NCI-H2196 treated with DMSO at 0.1 percent for 48 hours (cell line): ENCODE measurements around the gene BCL2.

ENCODE experiments used
- DNase-seq: peaks from one replicate; lab custom pipeline; 2025; ENCODE audit not compliant: unreplicated experiment; lab: John Stamatoyannopoulos, UW

BCL2 gene

GRCh38 chr18:63186520-63187222, 132.9 kb downstream of the BCL2 start:
- no peak for DNase-seq

GRCh38 chr18:63185984-63186383, 133.6 kb downstream of the BCL2 start:
- no peak for DNase-seq

DNA sequence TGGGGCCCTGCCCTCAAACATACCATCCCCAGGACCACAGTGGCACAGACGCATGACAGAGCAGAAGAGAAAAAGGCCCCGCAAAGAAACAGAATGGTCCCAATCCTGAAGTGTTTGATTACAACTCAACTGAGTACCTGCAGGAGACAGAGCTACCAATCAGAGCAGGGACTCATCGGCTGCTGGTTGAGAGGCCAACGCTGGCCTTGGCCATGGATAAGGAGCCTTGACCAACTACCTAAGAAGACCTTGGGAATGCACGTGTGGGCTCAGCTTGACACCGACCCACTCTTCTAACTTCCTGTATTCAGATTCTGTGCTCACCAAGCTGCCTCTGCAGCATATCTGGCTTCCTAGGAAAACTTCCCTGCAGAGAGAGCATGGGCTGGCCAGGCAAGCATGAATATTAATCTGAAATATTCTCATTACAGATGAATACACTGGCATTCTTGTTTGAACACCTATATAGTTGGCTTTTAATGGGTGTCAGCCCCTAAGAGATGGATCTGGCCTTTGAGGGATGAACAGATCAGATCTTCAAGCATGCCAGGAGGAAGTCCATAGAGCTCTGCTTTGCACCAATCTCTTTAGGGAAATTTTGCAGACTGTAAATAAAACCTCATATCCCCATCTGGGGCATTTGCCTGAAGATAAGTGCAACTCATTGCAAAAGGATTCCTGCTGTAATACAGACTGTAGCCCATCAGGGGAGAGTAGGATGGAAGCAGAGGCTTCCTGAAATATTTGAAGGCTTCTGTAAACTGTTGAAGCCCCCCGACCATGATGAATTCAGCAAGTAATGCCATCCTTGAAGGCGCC, 135.4 kb downstream of the BCL2 start:
- DNase-seq = no peak

DNA sequence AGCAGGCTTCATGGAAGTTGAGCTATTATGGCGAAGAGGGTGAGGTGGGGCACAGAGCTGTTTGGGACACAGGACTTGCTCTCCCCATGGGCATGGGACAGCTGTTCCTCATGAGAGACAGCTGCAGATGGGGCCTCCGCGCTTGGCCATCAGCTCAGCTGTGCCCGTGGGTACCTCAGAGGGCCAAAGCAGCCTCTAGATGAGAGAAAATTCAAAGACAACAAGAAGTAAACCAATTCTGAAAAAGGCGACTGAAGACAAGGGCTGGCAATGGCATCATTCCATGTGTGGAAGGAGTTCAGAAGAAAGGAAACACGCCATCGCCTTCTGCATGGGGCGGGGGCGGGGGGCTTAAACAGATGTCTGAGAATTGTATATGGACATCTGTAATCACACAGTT, 136.2 kb downstream of the BCL2 start:
- DNase-seq = no peak

GRCh38 chr18:63182861-63183260, 136.7 kb downstream of the BCL2 start:
- DNase-seq = no peak

- no peak for DNase-seq
Observed at GRCh38 chr18:63182310-63182772, 137.2 kb downstream of the BCL2 start.

- no peak for DNase-seq
Observed at GRCh38 chr18:63181706-63182309, 137.8 kb downstream of the BCL2 start.

GRCh38 chr18:63180971-63181376, 138.6 kb downstream of the BCL2 start:
- no peak for DNase-seq

DNA sequence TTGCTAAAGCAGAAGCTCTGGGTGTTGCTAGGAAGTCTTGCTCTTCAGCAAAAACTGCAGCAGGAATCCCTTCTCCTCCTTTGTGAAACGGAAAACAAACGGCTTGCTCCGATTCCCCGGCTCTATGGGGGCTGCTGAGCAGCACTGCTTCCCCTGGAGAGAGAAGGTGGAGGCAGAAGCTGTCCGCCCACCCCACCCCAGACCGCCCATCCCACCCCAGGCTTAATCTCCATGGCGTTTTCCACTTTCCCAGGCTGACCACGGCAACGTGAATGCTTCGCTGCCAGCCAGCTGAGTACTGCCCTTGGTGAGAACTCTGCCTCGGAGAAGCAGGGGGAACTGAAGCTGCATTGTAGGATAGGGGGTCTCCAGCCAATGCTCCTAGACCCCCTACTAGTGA, 139.2 kb downstream of the BCL2 start:
- DNase-seq = no peak

DNA sequence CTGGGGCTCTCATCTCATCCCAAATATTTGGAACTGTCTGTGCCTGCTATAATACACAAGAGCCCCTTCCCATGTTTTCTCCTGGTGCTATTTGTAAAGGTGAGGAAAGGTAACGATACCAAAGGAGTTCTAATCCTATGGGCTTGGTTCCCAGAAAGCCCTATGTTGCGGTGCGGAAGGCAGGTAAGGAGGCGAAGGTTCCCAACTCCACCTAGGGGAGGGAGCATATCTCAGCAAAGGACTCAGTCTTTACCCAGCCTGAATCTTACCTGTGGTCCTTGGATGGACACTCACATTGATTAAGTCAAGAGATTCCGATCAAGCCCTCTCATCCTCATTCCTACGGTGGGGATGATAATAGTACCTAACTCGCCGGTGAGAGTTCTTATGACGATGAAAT, 140.1 kb downstream of the BCL2 start:
- no peak for DNase-seq

DNA sequence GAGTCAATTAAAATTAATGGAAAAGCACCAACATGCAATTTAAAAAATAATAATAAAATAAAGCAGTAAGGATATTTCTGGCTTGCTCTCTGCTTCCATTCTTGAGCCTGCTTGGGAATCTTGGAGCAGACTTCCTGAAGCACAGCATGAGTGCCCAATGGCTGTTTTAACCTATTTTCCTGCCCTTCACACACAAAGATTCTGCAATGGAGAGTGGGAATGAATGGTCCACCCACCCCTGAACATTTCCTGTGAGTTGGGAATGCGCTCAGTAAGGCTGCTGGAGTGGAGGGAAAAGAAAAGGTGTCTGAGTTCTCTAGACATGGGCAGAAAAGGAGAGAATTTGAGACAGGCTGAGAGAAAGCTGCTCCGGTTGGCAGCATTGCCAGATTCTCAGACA, 140.6 kb downstream of the BCL2 start:
- DNase-seq = no peak

DNA sequence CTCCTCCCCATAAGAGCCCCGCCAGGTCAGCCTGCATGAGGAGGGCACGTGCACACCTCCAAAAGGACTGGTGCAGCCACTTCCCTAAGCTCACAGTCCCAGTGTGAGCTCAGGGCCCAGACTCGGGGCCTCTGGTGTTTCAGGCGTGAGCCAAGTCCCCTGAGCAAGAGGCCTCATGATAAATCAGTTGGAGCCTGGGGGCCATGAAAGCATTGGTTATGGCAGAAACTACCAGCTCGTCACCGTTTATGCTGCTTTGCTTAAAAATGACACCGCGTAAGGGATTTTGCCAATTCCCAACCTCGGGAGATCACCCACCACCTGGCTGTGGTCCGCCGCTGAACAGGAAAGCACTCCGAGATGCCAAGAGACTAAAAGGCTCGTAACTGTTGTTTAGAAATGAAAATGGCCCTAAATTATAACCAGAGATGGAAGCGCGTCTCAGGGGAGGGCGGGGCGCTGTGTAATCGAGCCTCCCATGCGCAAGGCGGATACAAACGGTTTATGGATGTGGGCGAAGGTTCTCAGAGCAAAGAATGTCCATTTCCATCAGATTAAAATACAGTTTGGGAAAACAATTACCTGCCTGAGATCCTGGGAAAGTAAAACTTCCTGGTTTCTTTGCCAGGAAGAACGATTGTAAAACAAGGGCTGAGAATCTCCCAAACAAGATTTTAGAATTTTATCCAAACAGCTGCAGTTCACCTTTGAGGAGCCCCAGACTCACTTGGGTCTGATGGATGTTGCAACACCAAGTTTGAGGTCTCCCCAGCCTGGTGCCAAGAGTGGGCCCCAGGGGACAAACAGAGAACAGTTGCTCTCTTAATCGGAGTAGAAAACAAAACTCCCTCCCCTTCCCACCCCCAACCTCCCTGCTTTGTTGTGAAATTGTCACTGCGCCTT, 141.4 kb downstream of the BCL2 start:
- DNase-seq = no peak

GRCh38 chr18:63177259-63177658, 142.3 kb downstream of the BCL2 start:
- DNase-seq = no peak

DNA sequence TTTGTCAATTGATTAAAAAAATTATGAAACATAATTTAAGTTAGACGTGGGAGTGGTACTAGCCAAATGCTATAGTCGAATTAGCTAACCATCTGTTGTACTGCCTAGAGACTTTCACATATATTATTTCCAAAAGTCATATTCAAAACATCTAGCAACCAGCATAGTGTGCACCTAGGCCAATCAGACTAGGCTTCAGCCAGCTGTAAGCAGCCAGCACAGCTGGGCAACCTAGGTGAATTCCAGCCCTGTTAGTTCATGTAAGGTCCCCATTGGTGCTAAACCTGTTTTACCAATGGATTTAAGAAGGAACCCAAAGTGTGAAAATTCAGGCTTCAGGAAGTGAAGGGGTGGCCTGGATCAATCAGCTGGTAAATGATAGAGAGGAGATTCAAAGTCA, 144.3 kb downstream of the BCL2 start:
- no peak for DNase-seq

GRCh38 chr18:63173983-63174382, 145.6 kb downstream of the BCL2 start:
- no peak for DNase-seq

- no peak for DNase-seq
Observed at GRCh38 chr18:63169853-63170252, 149.7 kb downstream of the BCL2 start.

DNA sequence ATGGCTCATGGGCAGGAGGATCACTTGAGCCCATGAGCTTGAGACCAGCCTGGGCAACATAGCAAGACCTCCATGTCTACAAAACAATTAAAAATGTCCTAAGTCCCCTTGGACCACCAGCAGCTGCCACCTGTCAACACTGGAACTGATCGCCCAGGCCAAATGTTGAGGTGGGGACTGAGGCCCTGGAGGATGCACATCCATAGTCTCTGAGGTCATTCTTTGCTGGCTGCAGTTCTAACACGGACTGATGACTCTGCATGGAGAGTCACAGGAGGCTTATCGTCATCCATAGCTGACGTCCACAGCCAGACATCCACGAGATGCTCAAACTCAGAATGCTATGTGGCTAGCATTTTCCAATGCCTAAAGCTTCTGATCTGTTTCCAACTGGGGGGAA, 151.3 kb downstream of the BCL2 start:
- DNase-seq = no peak

- no peak for DNase-seq
Observed at GRCh38 chr18:63166142-63166541, 153.4 kb downstream of the BCL2 start.

- DNase-seq = no peak
Observed at GRCh38 chr18:63164396-63164795, 155.2 kb downstream of the BCL2 start.

GRCh38 chr18:63162271-63163014, 157.1 kb downstream of the BCL2 start:
- DNase-seq = no peak
